HCT116 (cell line): ENCODE data around the gene PRMT3. TPM values are rescaled to one million over a fixed set of nuclear protein-coding genes. Genes with fewer than 3 reads are reported as not detected.

Experiments used
- ATAC-seq: fragments of 200-7000 bp; cut with Tn5 transposase; 2 replicates; pipeline ENCODE4 v1.9.1; 2020; ENCODE audit warnings: mild to moderate bottlenecking, moderate library complexity
- BruUV-seq: library from RNA; stranded (reverse); fragments of 400-500 nt; replicated peaks from 2 replicates; lab custom pipeline; 2021; lab: Mats Ljungman, UMichigan
- CTCF ChIA-PET: fragments of 300-600 bp; sonication (Branson Sonifier 250); formaldehyde crosslinking; loops from one replicate; lab custom pipeline; 2021; ENCODE audit warnings: antibody characterized with exemption; lab: Charles Lee
- POLR2A ChIA-PET: fragments of 300-600, 350-600 bp; sonication (Branson Sonifier 250); formaldehyde crosslinking; loops from one replicate; lab custom pipeline; 2021; ENCODE audit warnings: antibody characterized with exemption; lab: Charles Lee
- RAD21 ChIA-PET, 2 experiments: fragments of 300-600 bp; sonication (Branson Sonifier 250); formaldehyde crosslinking; loops; one replicate each; lab custom pipeline; 2023; ENCODE audit warnings: low total read pairs in 2 of 2; ENCODE audit not compliant: uncharacterized antibody in 2 of 2, unreplicated experiment in 2 of 2, low non-redundant PET in 1 of 2; lab: Charles Lee
- DNase-seq: peaks from one replicate; pipeline ENCODE4 v3.0.0-alpha.2; 2010; ENCODE audit warnings: low read depth, low spot score
- H2AFZ ChIP-seq: fragments of 200-600 bp; shearing (Covaris generic), sonication (generic); 2 replicates; pipeline ENCODE4 v1.6.1; 2017; ENCODE audit warnings: low read depth, mixed run types, mixed read lengths, antibody characterized with exemption, low read length; ENCODE audit not compliant: poor library complexity, severe bottlenecking
- H3K27ac ChIP-seq: 2 replicates; pipeline ENCODE4 v1.5.1; 2012; ENCODE audit warnings: low read depth, low read length
- H3K27me3 ChIP-seq: fragments of 200-600 bp; sonication (generic); 2 replicates; pipeline ENCODE4 v1.6.1; 2016; ENCODE audit warnings: mixed run types, low read length, mixed read lengths; ENCODE audit not compliant: insufficient read depth
- H3K36me3 ChIP-seq, 2 experiments: fragments of 200-500 bp in 1 of 2; fragments of 200-600 bp in 1 of 2; sonication (Bioruptor generic) in 1 of 2; sonication (generic) in 1 of 2; 2 replicates each; pipeline versions ENCODE4 v1.5.1 to v1.6.1; 2014 to 2016; ENCODE audit warnings: low read length in 2 of 2, inconsistent platforms in 1 of 2, mixed read lengths in 1 of 2, mixed run types in 1 of 2; ENCODE audit not compliant: insufficient read depth in 2 of 2, control insufficient read depth in 1 of 2
- H3K4me1 ChIP-seq, 2 experiments: fragments of 200-600 bp in 1 of 2; sonication (generic) in 1 of 2; 2 replicates each; pipeline versions ENCODE4 v1.5.1 to v1.6.1; 2012 to 2017; ENCODE audit warnings: low read length in 2 of 2, inconsistent platforms in 1 of 2, mild to moderate bottlenecking in 1 of 2, mixed read lengths in 1 of 2, mixed run types in 1 of 2, moderate library complexity in 1 of 2; ENCODE audit not compliant: insufficient read depth in 2 of 2, control insufficient read depth in 1 of 2
- H3K4me2 ChIP-seq: fragments of 200-600 bp; sonication (generic); 2 replicates; pipeline ENCODE4 v1.6.1; 2017; ENCODE audit warnings: mixed run types, low read length, mixed read lengths
- H3K4me3 ChIP-seq, 2 experiments: fragments of 200-600 bp in 1 of 2; sonication (generic) in 1 of 2; replicated peaks in 1 of 2; 2 replicates each; pipeline ENCODE4 v1.5.1; 2011 to 2016; ENCODE audit warnings: low read length in 2 of 2, control low read depth in 1 of 2, low read depth in 1 of 2, mild to moderate bottlenecking in 1 of 2, mixed read lengths in 1 of 2, mixed run types in 1 of 2
- H3K79me2 ChIP-seq: fragments of 200-600 bp; sonication (generic); 2 replicates; pipeline ENCODE4 v1.6.1; 2017; ENCODE audit warnings: mild to moderate bottlenecking, mixed run types, low read length, moderate library complexity, mixed read lengths; ENCODE audit not compliant: insufficient read depth
- H3K9ac ChIP-seq: fragments of 200-600 bp; sonication (generic); 2 replicates; pipeline ENCODE4 v1.6.1; 2016; ENCODE audit warnings: low read length, mixed read lengths
- H3K9me2 ChIP-seq: fragments of 200-600 bp; sonication (generic), shearing (Covaris generic); 2 replicates; pipeline ENCODE4 v1.6.1; 2017; ENCODE audit warnings: mixed run types, mild to moderate bottlenecking, moderate library complexity; ENCODE audit not compliant: insufficient read depth
- H3K9me3 ChIP-seq, 2 experiments: fragments of 200-500 bp in 1 of 2; fragments of 200-600 bp in 1 of 2; sonication (Bioruptor generic) in 1 of 2; sonication (generic) in 1 of 2; 2 replicates each; pipeline ENCODE4 v1.6.1; 2014 to 2017; ENCODE audit warnings: low read length in 2 of 2, mixed read lengths in 2 of 2, inconsistent platforms in 1 of 2, low read depth in 1 of 2, mild to moderate bottlenecking in 1 of 2, mixed run types in 1 of 2, moderate library complexity in 1 of 2; ENCODE audit not compliant: control insufficient read depth in 1 of 2, insufficient read depth in 1 of 2
- H4K20me1 ChIP-seq: fragments of 200-600 bp; sonication (generic), shearing (Covaris generic); 2 replicates; pipeline ENCODE4 v1.6.1; 2017; ENCODE audit warnings: mixed run types, mild to moderate bottlenecking, moderate library complexity; ENCODE audit not compliant: insufficient read depth
- CBX3 ChIP-seq: IDR thresholded peaks from 2 replicates; pipeline ENCODE4 v1.6.1; 2012; ENCODE audit warnings: low read depth
- EZH2phosphoT487 ChIP-seq: fragments of 200-600 bp; IDR thresholded peaks from 2 replicates; pipeline ENCODE4 v1.6.1; 2018; ENCODE audit warnings: antibody characterized with exemption, borderline replicate concordance
- SP1 ChIP-seq: IDR thresholded peaks from 2 replicates; pipeline ENCODE4 v1.6.1; 2012; ENCODE audit warnings: low read depth
- SRF ChIP-seq: IDR thresholded peaks from 2 replicates; pipeline ENCODE4 v1.6.1; 2012; ENCODE audit warnings: low read depth
- TCF7L2 ChIP-seq: IDR thresholded peaks from 2 replicates; pipeline ENCODE4 v1.7.0; 2011; ENCODE audit warnings: borderline replicate concordance, inconsistent platforms; ENCODE audit not compliant: insufficient read depth, insufficient read length; ENCODE audit errors: extremely low read depth
- ZFX ChIP-seq: fragments of 450-650 bp; IDR thresholded peaks from 2 replicates; pipeline ENCODE4 v1.6.1; 2017
- intact Hi-C: fragments of 100-400 bp; cut with micrococcal nuclease; formaldehyde crosslinking; loops from 2 replicates; pipeline ENCODE4 v1.10.0; 2022
- total RNA-seq: library from RNA; stranded (reverse); gene quantifications from one replicate; pipeline ENCODE4 v1.2.1, GENCODE V29; 2021; ENCODE audit not compliant: unreplicated experiment
- TF ChIP-seq, protein P1 (sequence below): IDR thresholded peaks from 2 replicates; pipeline ENCODE4 v1.6.1; 2012
- TF ChIP-seq, protein P2 (sequence below): IDR thresholded peaks from 2 replicates; pipeline ENCODE4 v1.6.1; 2012; ENCODE audit warnings: low read depth

Gene PRMT3
- total RNA-seq, 1 experiment from 2014 or later, result 24.3 TPM

DNA sequence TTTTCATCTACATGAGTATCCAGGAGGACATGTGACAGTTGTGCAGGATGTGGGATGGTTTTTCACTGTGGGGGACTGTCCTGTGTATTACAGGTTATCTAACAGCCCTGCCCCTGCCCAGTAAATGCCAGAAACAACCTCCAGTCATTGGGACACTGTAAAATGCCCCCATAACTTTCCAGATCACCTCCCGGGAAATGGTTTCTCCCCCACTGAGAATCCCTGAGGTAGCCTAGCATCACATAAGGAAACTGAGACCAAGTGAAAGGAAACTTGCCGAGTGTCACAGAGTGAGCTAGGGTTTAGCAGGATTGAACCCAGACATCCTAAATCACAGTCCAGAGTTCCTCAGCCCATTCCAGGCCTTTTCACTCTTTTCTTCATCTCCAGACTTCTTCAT, 163.6 kb downstream of the PRMT3 start:
- no peaks in the 10 kb centered on the region for H4K20me1 ChIP-seq
- DNase-seq, result no peak
- POLR2A ChIA-PET, result no interaction called here
- H3K79me2 ChIP-seq, result no peaks in the 10 kb centered on the region
- H3K9me2 ChIP-seq, result no peaks in the 10 kb centered on the region
- no peaks in the 10 kb centered on the region for H3K4me1 ChIP-seq
- intact Hi-C loops, result no loop called here
- TF ChIP-seq ZFX (no peak), SP1 (no peak), CBX3 (no peak), TCF7L2 (no peak), EZH2phosphoT487 (no peak), SRF (no peak)
- TF ChIP-seq, protein P1, sequence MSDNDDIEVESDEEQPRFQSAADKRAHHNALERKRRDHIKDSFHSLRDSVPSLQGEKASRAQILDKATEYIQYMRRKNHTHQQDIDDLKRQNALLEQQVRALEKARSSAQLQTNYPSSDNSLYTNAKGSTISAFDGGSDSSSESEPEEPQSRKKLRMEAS, result no peak
- TF ChIP-seq, protein P2, sequence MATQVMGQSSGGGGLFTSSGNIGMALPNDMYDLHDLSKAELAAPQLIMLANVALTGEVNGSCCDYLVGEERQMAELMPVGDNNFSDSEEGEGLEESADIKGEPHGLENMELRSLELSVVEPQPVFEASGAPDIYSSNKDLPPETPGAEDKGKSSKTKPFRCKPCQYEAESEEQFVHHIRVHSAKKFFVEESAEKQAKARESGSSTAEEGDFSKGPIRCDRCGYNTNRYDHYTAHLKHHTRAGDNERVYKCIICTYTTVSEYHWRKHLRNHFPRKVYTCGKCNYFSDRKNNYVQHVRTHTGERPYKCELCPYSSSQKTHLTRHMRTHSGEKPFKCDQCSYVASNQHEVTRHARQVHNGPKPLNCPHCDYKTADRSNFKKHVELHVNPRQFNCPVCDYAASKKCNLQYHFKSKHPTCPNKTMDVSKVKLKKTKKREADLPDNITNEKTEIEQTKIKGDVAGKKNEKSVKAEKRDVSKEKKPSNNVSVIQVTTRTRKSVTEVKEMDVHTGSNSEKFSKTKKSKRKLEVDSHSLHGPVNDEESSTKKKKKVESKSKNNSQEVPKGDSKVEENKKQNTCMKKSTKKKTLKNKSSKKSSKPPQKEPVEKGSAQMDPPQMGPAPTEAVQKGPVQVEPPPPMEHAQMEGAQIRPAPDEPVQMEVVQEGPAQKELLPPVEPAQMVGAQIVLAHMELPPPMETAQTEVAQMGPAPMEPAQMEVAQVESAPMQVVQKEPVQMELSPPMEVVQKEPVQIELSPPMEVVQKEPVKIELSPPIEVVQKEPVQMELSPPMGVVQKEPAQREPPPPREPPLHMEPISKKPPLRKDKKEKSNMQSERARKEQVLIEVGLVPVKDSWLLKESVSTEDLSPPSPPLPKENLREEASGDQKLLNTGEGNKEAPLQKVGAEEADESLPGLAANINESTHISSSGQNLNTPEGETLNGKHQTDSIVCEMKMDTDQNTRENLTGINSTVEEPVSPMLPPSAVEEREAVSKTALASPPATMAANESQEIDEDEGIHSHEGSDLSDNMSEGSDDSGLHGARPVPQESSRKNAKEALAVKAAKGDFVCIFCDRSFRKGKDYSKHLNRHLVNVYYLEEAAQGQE, result no peak
- no TSS peak for BruUV-seq
- no peak overlapping the region for H3K27ac ChIP-seq
- H3K9ac ChIP-seq, result no peak overlapping the region
- RAD21 ChIA-PET, result no interaction called here
- H3K4me3 ChIP-seq, result no peak overlapping the region
- H3K4me2 ChIP-seq, result no peak overlapping the region
- no peak overlapping the region for H2AFZ ChIP-seq
- CTCF ChIA-PET, result no interaction called here
- H3K36me3 ChIP-seq, result no peaks in the 10 kb centered on the region
- H3K27me3 ChIP-seq, result peaks cover 3% of the 10 kb centered on the region; the same call in 1 of the 2 replicates
- H3K9me3 ChIP-seq, result no peaks in the 10 kb centered on the region
- ATAC-seq, result no peak
